Measurements from ENCODE around the gene ENTPD6.

ENTPD6 gene

GRCh38 chr20:25218492-25218891, 23.0 kb downstream of the ENTPD6 start:
- no peak overlapping the region for H3K4me3 ChIP-seq (replicated peaks; ENCODE audit: low read depth, low read length)
- DNase-seq (ENCODE audit: extremely low read depth, low read depth), result no peak
- TF ChIP-seq CTCF (IDR thresholded peaks at IDR 0.05; ENCODE audit: low read depth, low read length, missing control alignments), result no peak

GRCh38 chr20:25219365-25219764, 23.9 kb downstream of the ENTPD6 start:
- H3K4me3 ChIP-seq (replicated peaks; ENCODE audit: low read depth, low read length), result no peak overlapping the region
- no peak for TF ChIP-seq CTCF (IDR thresholded peaks at IDR 0.05; ENCODE audit: low read depth, low read length, missing control alignments)
- DNase-seq (ENCODE audit: extremely low read depth, low read depth), result no peak

- TF ChIP-seq CTCF (IDR thresholded peaks at IDR 0.05; ENCODE audit: low read depth, low read length, missing control alignments), result peak; percentile 44
- no peak for DNase-seq (ENCODE audit: extremely low read depth, low read depth)
- H3K4me3 ChIP-seq (replicated peaks; ENCODE audit: low read depth, low read length), result no peak overlapping the region
Measured at GRCh38 chr20:25220021-25220730, 24.7 kb downstream of the ENTPD6 start.

GRCh38 chr20:25220810-25221591, 25.5 kb downstream of the ENTPD6 start:
- no peak overlapping the region for H3K4me3 ChIP-seq (replicated peaks; ENCODE audit: low read depth, low read length)
- DNase-seq (ENCODE audit: extremely low read depth, low read depth), result no peak
- TF ChIP-seq CTCF (IDR thresholded peaks at IDR 0.05; ENCODE audit: low read depth, low read length, missing control alignments), result no peak

- no peak overlapping the region for H3K4me3 ChIP-seq (replicated peaks; ENCODE audit: low read depth, low read length)
- DNase-seq (ENCODE audit: extremely low read depth, low read depth), result no peak
- TF ChIP-seq CTCF (IDR thresholded peaks at IDR 0.05; ENCODE audit: low read depth, low read length, missing control alignments), result no peak
Measured at GRCh38 chr20:25221592-25222460, 26.3 kb downstream of the ENTPD6 start.

- no peak overlapping the region for H3K4me3 ChIP-seq (replicated peaks; ENCODE audit: low read depth, low read length)
- TF ChIP-seq CTCF (IDR thresholded peaks at IDR 0.05; ENCODE audit: low read depth, low read length, missing control alignments), result no peak
- DNase-seq (ENCODE audit: extremely low read depth, low read depth), result no peak
Measured at GRCh38 chr20:25222461-25223178, 27.1 kb downstream of the ENTPD6 start.
